Upper lobe of left lung (tissue), 4 donors: ENCODE measurements around the gene HS3ST1.

Experiments used
- CTCF ChIP-seq, 6 experiments: fragments of 450-650 bp in 4 of 6; fragments of 200-600 bp in 2 of 6; sonication (generic) in 2 of 6; IDR thresholded peaks; one replicate each; pipeline ENCODE4 v1.5.1; 2016 to 2019; ENCODE audit warnings: antibody characterized with exemption in 6 of 6
- POLR2A ChIP-seq, 4 donors: fragments of 450-650 bp; IDR thresholded peaks; one replicate each; pipeline ENCODE4 v1.5.1; 2016 to 2017; ENCODE audit warnings: antibody characterized with exemption in 4 of 4, mild to moderate bottlenecking in 2 of 4
- POLR2AphosphoS5 ChIP-seq, 2 donors: sonication (generic); formaldehyde crosslinking; IDR thresholded peaks; one replicate each; pipeline ENCODE4 v1.5.1; 2017; ENCODE audit warnings: antibody characterized with exemption in 2 of 2

- TF ChIP-seq POLR2AphosphoS5 (IDR thresholded peaks at IDR 0.05) = no peak
- no peak for TF ChIP-seq CTCF (IDR thresholded peaks at IDR 0.05)
- TF ChIP-seq POLR2A (IDR thresholded peaks at IDR 0.05) = no peak
Measured at GRCh38 chr4:11428231-11428898, at the start of gene HS3ST1.
